Activated T-cell treated with anti-CD3 and anti-CD28 coated beads for 24 hours (primary cell): ENCODE results near the gene TTI1.

ENCODE experiments used
- DNase-seq: peaks from one replicate; pipeline ENCODE4 v3.0.0-alpha.2; 2020; ENCODE audit warnings: low read depth

TTI1 gene

DNA sequence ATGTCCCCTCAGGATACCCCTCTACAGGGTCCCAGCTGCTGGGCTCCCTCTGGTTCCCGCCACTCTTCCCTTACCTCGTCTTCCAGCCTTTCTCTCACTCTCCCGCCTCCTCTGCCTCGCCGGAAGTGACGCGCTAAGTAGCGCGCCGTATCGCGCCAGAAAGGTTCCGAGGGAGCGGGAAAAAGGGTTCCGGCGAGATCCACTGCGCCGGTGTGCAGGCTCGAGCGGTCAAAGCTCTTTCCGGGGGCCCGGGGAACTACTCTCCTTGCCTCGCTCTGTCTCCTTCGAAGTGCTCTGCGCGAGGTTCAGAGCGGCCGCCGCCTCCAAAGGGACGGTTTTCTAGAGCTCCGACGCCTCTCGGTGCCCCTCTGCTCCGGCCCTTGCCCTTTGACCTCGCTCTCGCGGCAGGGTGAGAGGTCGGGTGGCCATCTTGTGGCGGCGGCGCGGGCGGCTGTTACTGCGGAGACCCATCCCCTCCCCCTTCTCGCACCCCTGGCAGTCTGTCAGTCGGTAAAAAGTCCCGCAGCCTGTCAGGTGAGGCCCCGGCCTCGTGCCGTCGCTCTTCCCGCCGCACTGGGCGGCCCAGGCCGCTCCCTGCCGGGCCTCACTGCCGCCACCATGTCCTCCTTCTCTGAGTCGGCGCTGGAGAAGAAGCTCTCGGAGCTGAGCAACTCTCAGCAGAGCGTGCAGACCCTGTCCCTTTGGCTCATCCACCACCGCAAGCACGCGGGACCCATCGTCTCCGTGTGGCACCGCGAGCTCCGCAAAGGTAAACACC, at the start of gene TTI1, which contains the start of gene RPRD1B:
Gene TTI1 (minus strand): TSS at position 127 of the 778 bp plus-strand sequence. CDS start 19,640 bp downstream, outside the sequence.
Gene RPRD1B (plus strand): TSS at position 417 of the 778 bp plus-strand sequence. CDS start 202 bp downstream, at position 619.
- peak; percentile 88 for DNase-seq

- DNase-seq, result no peak
These were observed 49.6 kb upstream of the TTI1 start for GRCh38 chr20:38082894-38083293.

DNA sequence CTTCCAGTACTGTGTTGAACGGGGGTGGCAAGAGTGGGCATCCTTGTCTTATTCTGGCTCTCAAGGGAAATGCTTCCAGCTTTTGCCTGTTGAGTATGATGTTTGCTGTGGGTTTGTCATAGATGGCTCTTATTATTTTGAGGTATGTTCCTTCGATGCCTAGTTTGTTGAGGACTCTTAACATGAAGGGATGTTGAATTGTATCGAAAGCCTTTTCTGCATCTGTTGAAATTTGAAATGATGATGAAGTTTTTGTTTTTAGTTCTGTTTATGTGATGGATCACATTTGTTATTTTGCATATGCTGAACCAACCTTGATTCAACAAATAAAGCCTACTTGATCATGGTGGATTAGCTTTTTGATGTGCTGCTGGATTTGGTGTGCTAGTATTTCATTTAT, 48.3 kb upstream of the TTI1 start:
- DNase-seq, result no peak

DNA sequence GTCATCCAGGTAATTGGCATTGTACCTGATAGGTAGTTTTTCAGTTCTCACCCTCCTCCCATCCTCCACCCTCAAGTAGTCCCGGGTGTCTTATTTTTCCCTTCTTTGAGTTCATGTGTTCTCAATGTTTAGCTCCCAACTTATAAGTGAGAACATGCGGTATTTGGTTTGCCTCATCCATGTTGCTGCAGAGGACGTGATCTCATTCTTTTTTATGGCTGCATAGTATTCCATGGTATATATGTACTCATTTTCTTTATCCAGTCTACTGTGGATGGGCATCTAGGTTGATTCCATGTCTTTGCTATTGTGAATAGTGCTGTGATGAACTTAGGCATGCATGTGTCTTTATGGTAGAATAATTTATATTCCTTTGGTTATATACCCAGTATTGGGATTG, 46.1 kb upstream of the TTI1 start:
- DNase-seq, result no peak

- no peak for DNase-seq
These were observed 44.8 kb upstream of the TTI1 start for GRCh38 chr20:38078084-38078483.

- DNase-seq, result no peak
These were observed 43.3 kb upstream of the TTI1 start for GRCh38 chr20:38076548-38076947.

- no peak for DNase-seq
These were observed 42.1 kb upstream of the TTI1 start for GRCh38 chr20:38075161-38075998.

DNA sequence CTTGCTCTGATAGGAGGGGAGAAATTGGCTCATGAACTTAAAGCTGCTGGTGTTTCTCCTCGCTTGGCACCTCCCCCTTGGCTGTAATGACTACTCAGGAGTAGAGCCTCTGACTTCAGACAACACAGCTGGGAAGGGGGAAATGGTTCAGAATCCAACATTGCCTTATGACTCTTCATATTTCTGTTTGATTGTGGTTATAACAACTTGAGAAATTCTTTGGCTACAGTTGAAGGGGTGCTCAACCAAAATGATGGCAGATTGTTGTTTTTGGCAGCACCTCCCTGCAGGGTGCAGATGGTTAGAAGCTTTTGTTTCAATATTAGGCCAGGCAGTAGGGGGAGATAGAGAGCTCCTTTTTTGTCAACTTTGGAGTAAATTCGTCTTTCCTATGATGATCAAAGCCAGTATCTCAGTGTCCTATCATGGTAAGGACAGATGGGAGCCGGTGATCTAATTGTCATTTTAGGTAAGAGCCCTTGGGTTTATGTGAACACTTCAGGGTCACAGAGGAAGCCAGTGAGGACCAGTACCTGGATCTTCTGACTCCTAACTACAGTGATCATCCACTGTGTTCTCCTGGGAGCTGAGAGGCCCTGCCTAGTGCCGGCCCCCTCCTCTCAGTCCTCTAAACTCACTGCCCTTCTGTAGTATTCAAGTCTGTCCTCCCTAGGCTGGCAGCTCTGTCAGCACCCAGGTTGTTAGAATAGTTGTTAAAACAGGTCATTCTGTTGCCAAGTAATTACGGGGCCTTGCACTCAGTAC, 40.2 kb upstream of the TTI1 start:
- no peak for DNase-seq

GRCh38 chr20:38072898-38073297, 39.6 kb upstream of the TTI1 start:
- DNase-seq, result no peak

DNA sequence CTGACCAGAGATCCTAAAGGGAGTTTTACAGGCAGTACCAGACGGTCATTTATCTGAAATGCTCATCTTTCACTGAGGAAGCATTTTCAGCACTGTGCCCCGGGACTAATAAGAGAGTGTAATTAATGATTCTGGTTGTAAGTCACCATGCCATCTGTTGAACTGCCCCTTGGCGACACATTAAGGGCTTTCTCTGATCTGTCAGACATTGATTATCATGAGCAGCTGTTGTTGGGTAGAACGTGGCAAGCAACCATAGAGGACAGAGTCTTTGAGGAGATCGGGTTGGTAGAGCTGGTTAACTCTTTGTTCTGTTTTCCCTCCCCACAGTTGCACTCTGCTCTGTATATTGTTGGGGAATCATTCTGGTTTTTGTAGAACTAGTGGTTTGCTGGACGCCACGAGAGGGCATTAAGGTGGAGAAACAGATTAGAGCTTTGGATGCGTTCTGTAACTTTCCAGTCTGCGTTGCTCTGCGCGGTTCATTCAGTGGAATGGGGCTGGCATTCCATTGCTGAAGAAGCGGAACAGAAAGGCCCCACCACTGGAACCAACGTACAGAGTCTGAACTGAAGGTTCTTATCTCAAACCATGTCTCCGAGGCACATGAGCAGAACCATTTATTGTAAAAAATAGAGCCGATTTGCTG, 34.6 kb upstream of the TTI1 start:
- no peak for DNase-seq

GRCh38 chr20:38066969-38067716, 33.9 kb upstream of the TTI1 start:
- DNase-seq, result no peak

- DNase-seq, result no peak
These were observed 32.6 kb upstream of the TTI1 start for GRCh38 chr20:38065764-38066375.

GRCh38 chr20:38063911-38064530, 30.8 kb upstream of the TTI1 start:
- DNase-seq, result no peak

GRCh38 chr20:38062890-38063289, 29.6 kb upstream of the TTI1 start:
- DNase-seq, result no peak

DNA sequence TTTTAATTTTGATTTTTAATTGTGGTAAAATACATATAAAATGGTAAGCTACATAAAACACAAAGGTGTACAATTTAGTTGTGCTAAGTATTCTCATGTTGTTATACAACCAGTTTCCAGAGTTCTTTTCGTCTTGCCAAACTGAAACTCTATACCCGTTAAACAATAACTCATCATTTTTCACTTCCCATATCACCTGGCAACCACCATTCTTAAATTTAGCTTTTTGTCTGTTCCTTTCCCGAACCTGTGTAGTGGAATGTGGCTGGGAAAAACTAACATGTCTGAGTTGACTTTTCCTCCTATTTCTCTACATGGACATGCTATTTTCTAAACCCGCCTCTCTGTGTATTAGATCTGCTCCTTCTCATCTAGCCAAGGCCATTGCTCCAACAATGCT, 27.9 kb upstream of the TTI1 start:
- DNase-seq, result no peak

DNA sequence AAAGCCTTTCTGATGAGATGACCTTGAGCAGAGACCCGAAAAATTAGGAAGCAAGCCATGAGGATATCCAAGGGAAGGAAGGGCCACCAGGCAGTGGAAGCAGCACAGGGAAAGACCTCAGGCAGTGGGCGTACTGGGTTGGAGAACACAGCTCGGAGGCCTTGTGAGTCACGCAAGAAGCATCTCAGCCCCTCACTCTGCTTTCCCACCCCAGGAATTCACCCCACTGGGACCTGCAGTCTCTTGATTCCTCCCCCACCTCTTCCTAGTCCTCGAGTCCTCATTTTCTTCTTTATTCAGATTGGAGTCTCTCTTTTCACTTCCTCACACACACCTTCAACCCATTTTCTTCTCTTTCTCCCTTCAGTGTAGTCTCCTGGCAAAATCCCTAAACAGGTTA, 27.3 kb upstream of the TTI1 start:
- DNase-seq, result no peak

DNA sequence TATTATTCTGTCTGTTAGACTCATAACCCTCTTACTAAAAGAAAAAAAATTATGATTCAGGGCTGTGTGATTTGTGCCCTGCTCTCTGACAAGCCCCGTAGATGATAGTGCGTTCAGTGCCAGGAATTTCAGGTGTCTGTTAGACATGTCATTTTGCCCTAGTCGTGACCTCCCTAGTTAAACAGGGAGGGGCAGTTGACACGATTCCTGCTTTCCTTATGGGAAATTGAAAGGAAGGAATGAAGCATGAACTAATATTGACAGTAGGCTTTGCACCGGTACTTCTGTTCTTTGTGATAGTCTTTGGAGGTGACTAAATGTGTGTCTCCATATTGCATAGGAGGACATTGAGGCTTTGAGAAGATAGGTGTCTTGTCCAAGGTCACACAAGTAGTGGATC, 26.6 kb upstream of the TTI1 start:
- no peak for DNase-seq

DNA sequence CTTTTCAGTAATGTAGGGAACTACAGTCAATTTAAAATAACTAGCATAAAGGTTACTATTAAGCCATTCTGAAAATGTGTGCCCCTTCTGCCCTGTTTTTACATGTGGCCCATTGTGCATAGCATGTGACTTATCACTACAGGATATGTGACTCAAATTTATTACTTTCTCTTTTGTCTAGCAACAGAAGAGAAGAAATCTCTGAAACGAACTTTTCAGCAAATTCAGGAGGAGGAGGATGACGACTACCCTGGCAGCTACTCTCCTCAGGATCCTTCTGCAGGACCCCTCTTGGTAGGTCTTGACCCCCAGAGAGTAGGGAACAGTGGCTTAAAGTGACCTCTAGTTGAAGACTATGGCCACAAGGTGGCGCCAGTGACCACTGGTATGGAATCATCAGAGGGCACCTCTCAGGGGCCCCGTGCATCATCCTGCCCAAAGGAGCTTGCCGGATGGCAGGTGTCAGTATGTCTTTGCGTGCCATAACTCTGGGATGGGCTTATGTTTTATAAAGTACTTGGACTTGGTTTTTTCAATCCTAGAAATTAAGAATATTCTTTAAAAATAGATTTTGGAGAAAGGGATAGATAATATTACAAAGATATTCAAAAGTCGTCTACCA, 24.2 kb upstream of the TTI1 start:
- DNase-seq, result peak; percentile 51

GRCh38 chr20:38055848-38056247, 22.6 kb upstream of the TTI1 start:
- no peak for DNase-seq

GRCh38 chr20:38055294-38055693, 22.0 kb upstream of the TTI1 start:
- DNase-seq, result no peak
